HL-60 (cell line): ENCODE data around the gene EVX2.

Experiments used
- CTCF ChIP-seq: IDR thresholded peaks from one replicate; pipeline ENCODE4 v1.5.1; 2011; ENCODE audit warnings: low read length, control low read depth, inconsistent platforms; ENCODE audit not compliant: insufficient read depth
- GABPA ChIP-seq: IDR thresholded peaks from 2 replicates; pipeline ENCODE4 v1.6.1; 2012; ENCODE audit warnings: low read depth
- POLR2AphosphoS5 ChIP-seq: IDR thresholded peaks from 2 replicates; pipeline ENCODE4 v1.6.1; 2012; ENCODE audit warnings: low read depth
- REST ChIP-seq: IDR thresholded peaks from 2 replicates; pipeline ENCODE4 v1.6.1; 2012; ENCODE audit warnings: low read depth; ENCODE audit not compliant: insufficient replicate concordance

- TF ChIP-seq CTCF (no peak), POLR2AphosphoS5 (no peak), REST (no peak), GABPA (no peak)
These were observed 44.0 kb upstream of the EVX2 start for GRCh38 chr2:176127774-176128072.
